Fibroblast of villous mesenchyme (primary cell): ENCODE measurements around the gene TWF1. TPM values are rescaled to one million over a fixed set of nuclear protein-coding genes. Genes with fewer than 3 reads are reported as not detected.
A peak's percentile ranks its signal among the peaks of the same experiment; 100 is the strongest.
"Not testable (repeated sequence)": the region's sequence is repeated elsewhere in the genome, so short reads cannot be mapped to it uniquely, and the experiment has no call there.

Experiments used
- DNase-seq: peaks from one replicate; pipeline ENCODE4 v3.0.0-alpha.2; 2010; ENCODE audit warnings: low read depth
- H3K4me3 ChIP-seq: 2 replicates; pipeline ENCODE4 v1.5.1; 2011; ENCODE audit warnings: low read depth, mild to moderate bottlenecking, low read length
- CTCF ChIP-seq: IDR thresholded peaks from 2 replicates; pipeline ENCODE4 v1.5.1; 2012; ENCODE audit warnings: low read depth, mild to moderate bottlenecking, low read length; ENCODE audit not compliant: insufficient read depth
- total RNA-seq: library from RNA; depleted of rRNA; stranded (reverse); fragments of >200 nt; gene quantifications from 2 replicates; pipeline ENCODE4 v1.2.3, GENCODE V29; 2012

Gene TWF1
- total RNA-seq: 159 and 224 TPM in 2 replicates

GRCh38 chr12:43805860-43806736 lies at the start of gene TWF1:
TSS of gene TWF1 (minus strand) at chr12:43806317. CDS start at chr12:43806245, 72 bp downstream.
- H3K4me3 ChIP-seq: peak within 1 kb of the TSS; percentile 97
- TF ChIP-seq CTCF: peak; percentile 25
- peak; percentile 85 for DNase-seq

- H3K4me3 ChIP-seq: no peak overlapping the region
- TF ChIP-seq CTCF: no peak
- DNase-seq: no peak
Measured at GRCh38 chr12:43852744-43853143, 46.6 kb upstream of the TWF1 start.

- no peak for TF ChIP-seq CTCF
- no peak for DNase-seq
- H3K4me3 ChIP-seq: no peak overlapping the region
Measured at GRCh38 chr12:43848786-43849185, 42.7 kb upstream of the TWF1 start.

GRCh38 chr12:43848226-43848507 lies 42.0 kb upstream of the TWF1 start:
- H3K4me3 ChIP-seq: no peak overlapping the region
- TF ChIP-seq CTCF: no peak
- no peak for DNase-seq

GRCh38 chr12:43847425-43848225 lies 41.5 kb upstream of the TWF1 start:
- not testable (repeated sequence) for H3K4me3 ChIP-seq
- peak; percentile 8 for DNase-seq

GRCh38 chr12:43842259-43842658 lies 36.1 kb upstream of the TWF1 start:
- DNase-seq: no peak
- no peak overlapping the region for H3K4me3 ChIP-seq
- no peak for TF ChIP-seq CTCF

GRCh38 chr12:43841253-43841652 lies 35.1 kb upstream of the TWF1 start:
- DNase-seq: no peak
- no peak overlapping the region for H3K4me3 ChIP-seq
- TF ChIP-seq CTCF: no peak
